Measurements from ENCODE around the gene SETD9.

SETD9 gene

DNA sequence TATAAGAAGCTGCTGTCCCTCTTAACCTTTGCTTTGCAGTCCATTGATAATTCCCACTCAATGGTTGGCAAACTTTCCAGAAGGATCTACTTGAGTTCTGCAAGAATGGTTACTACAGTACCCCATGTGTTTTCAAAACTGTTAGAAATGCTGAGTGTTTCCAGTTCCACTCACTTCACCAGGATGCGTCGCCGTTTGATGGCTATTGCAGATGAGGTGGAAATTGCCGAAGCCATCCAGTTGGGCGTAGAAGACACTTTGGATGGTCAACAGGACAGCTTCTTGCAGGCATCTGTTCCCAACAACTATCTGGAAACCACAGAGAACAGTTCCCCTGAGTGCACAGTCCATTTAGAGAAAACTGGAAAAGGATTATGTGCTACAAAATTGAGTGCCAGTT is 27.8 kb upstream of the SETD9 start:
- no peak for TF ChIP-seq CTCF (conservative IDR thresholded peaks at IDR 0.05; ENCODE audit: low read length)
- H3K4me3 ChIP-seq (ENCODE audit: low read length) = no peak overlapping the region
- DNase-seq (ENCODE audit: low read depth) = no peak

- no peak for TF ChIP-seq CTCF (conservative IDR thresholded peaks at IDR 0.05; ENCODE audit: low read length)
- no peak overlapping the region for H3K4me3 ChIP-seq (ENCODE audit: low read length)
- DNase-seq (ENCODE audit: low read depth) = no peak
These were observed 16.0 kb upstream of the SETD9 start for GRCh38 chr5:56893251-56893951.

DNA sequence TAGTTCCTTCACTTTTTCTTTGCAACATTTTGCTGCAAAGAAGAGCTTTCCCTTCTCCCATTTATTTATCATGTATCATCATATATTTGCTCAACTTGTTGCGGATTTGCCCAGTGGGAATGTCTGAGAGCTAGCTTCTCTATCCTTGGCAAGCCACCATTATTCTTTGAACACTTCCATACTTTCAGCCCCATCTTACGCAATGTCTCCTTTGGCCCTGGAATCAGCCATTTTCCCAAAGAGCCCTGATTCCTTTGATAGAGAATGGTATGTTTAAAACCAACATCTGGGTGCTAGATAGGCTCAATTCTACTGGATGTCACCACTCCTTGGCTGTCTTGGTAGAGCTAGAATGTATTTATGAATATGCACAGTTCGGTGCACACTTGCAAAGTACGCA is 12.6 kb upstream of the SETD9 start:
- DNase-seq (ENCODE audit: low read depth) = no peak
- H3K4me3 ChIP-seq (ENCODE audit: low read length) = no peak overlapping the region
- no peak for TF ChIP-seq CTCF (conservative IDR thresholded peaks at IDR 0.05; ENCODE audit: low read length)

GRCh38 chr5:56898213-56898612 is 11.2 kb upstream of the SETD9 start:
- H3K4me3 ChIP-seq (ENCODE audit: low read length) = no peak overlapping the region
- no peak for DNase-seq (ENCODE audit: low read depth)
- TF ChIP-seq CTCF (conservative IDR thresholded peaks at IDR 0.05; ENCODE audit: low read length) = no peak

- peak; percentile 9 for DNase-seq (ENCODE audit: low read depth)
- H3K4me3 ChIP-seq (ENCODE audit: low read length) = no peak overlapping the region
- no peak for TF ChIP-seq CTCF (conservative IDR thresholded peaks at IDR 0.05; ENCODE audit: low read length)
These were observed 9.0 kb upstream of the SETD9 start for GRCh38 chr5:56900395-56900794.

- TF ChIP-seq CTCF (conservative IDR thresholded peaks at IDR 0.05; ENCODE audit: low read length) = peak; percentile 77
- DNase-seq (ENCODE audit: low read depth) = peak; percentile 40
- H3K4me3 ChIP-seq (ENCODE audit: low read length) = no peak overlapping the region
These were observed 8.4 kb upstream of the SETD9 start for GRCh38 chr5:56900858-56901578.

DNA sequence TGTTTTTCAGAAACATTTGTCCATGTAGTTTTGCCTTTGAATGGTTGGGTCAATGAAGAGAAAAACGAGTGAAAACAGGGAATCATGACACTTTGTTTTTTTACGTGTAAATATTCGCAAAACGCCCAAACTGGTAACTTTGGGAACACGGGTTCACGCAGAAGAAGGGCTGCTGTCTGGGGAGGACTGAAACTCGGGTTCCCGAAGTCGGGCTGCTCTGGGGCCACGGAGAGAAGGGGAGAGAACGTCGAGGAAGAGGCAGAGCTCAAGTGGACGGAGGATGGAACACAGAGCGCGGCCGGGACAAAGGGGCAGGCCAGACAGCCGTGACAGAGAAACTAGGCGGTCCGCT is 478 bp upstream of the SETD9 start:
- H3K4me3 ChIP-seq (ENCODE audit: low read length) = peak overlapping the region; percentile 74
- no peak for TF ChIP-seq CTCF (conservative IDR thresholded peaks at IDR 0.05; ENCODE audit: low read length)
- no peak for DNase-seq (ENCODE audit: low read depth)
